22Rv1 (cell line): ENCODE measurements around the gene TCEA2.

ENCODE experiments used
- H3K27ac ChIP-seq: fragments of 450-650 bp; 2 replicates; pipeline ENCODE4 v1.5.1; 2017
- ZFX ChIP-seq: fragments of 450-650 bp; IDR thresholded peaks from 2 replicates; pipeline ENCODE4 v1.6.1; 2017; ENCODE audit warnings: antibody characterized with exemption, borderline replicate concordance
- TF ChIP-seq, protein P1 (sequence below): fragments of 450-650 bp; IDR thresholded peaks from 2 replicates; pipeline ENCODE4 v1.5.1; 2017; ENCODE audit warnings: mild to moderate bottlenecking

TCEA2 gene

DNA sequence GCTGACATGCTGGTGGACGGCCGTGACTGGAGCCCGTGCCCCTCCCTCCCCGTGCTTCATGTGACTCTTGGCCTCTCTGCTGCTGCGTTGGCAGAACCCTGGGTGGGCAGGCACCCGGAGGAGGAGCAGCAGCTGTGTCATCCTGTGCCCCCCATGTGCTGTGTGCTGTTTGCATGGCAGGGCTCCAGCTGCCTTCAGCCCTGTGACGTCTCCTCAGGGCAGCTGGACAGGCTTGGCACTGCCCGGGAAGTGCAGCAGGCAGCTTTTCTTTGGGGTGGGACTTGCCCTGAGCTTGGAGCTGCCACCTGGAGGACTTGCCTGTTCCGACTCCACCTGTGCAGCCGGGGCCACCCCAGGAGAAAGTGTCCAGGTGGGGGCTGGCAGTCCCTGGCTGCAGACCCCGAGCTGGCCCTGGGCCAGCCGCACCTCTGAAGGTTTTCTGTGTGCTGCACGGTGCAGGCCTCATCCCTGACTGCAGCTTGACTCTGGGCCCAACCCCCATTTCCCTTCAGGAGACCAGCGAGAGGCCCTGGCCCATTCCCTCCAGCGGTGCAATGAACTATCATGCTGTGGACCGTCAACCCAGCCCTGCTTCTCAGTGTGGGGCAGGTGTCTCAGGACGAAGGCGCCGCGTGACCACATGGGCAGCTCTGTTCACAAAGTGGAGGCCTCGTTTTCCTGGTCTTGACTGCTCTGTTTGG is 36.2 kb downstream of the TCEA2 start:
- no peak overlapping the region for H3K27ac ChIP-seq
- TF ChIP-seq, protein P1, sequence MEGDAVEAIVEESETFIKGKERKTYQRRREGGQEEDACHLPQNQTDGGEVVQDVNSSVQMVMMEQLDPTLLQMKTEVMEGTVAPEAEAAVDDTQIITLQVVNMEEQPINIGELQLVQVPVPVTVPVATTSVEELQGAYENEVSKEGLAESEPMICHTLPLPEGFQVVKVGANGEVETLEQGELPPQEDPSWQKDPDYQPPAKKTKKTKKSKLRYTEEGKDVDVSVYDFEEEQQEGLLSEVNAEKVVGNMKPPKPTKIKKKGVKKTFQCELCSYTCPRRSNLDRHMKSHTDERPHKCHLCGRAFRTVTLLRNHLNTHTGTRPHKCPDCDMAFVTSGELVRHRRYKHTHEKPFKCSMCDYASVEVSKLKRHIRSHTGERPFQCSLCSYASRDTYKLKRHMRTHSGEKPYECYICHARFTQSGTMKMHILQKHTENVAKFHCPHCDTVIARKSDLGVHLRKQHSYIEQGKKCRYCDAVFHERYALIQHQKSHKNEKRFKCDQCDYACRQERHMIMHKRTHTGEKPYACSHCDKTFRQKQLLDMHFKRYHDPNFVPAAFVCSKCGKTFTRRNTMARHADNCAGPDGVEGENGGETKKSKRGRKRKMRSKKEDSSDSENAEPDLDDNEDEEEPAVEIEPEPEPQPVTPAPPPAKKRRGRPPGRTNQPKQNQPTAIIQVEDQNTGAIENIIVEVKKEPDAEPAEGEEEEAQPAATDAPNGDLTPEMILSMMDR = no peak

DNA sequence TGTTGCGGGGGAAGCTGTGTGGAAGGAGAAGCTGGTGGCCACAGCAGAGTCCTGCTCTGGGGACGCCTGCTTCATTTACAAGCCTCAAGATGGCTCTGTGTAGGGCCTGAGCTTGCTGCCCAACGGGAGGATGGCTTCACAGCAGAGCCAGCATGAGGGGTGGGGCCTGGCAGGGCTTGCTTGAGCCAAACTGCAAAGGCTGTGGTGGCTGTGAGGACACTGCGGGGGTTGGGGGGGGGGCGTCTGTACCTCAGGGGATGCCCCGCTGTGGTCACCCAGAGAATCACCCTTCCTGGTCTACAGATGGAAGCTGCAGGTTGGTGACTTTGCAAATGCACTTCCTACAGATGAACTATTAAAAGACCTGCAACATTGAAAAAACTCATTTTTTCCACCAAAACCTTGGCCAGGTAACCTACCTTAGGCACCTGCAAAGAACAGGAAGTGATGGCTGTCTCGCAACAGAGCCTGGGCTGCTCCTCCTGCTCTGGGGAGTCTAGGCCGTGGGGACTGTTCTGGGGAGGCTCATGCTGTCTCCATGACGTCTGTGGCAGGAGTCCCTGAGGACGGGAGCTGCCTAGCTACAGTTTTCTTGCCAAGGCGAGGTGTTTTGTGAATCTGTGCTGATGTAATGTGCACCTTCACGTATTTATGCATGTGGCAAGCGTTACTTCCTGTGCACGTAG is 37.0 kb downstream of the TCEA2 start:
- H3K27ac ChIP-seq = no peak overlapping the region
- TF ChIP-seq, protein P1 = no peak
- TF ChIP-seq ZFX = no peak

DNA sequence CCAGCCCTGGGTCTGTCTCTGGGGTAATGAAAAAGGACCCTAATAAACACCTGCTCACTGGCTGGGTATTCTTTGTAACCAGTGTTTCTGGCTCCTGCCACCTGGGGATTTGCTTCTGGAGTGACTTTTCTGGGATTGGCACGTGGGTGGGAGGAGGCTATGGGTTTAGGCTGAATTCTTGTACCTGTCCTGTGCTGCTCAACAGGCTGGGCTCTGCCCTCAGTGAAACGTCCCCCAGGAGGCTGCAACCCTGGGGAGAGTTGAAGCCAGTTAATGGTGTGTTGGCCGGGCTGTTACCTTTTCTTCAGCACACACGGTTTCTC is 37.5 kb downstream of the TCEA2 start:
- no peak overlapping the region for H3K27ac ChIP-seq
- TF ChIP-seq ZFX = no peak
- TF ChIP-seq, protein P1 = no peak

DNA sequence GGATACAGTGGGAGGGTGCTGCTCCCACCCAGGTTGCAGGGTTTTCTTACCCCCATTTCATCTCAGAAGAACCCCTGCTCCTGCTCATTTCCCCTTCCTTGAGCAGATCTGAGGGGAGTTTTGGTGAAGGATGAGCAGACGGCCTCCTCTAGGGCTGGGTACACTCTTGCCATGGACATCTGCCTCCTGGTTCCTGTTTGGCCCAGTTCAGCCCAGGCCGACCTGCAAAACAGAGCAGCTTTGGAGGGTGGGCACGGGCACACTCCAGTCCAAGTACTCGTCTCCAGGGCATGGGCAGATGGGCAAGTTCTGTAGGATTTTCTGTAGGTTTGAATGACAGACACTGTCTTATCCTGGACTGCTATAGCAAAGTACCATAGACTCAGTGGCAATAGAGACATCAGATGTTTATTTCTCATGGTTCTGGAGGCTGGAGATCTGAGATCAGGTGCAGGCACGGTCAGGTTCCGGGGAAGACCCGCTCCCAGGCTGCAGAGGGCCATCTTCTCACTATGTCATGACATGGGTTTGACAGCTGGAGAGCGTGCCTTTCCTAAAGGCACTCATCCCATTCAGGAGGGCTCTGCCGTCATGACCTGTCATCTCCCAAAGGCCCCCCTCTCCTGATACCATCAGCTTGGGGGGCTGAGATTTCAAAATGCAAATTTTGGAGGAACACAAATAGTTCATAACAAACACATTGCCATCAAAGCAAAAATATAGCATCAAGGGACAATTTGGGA is 38.1 kb downstream of the TCEA2 start:
- no peak for TF ChIP-seq ZFX
- TF ChIP-seq, protein P1 = no peak
- H3K27ac ChIP-seq = no peak overlapping the region

DNA sequence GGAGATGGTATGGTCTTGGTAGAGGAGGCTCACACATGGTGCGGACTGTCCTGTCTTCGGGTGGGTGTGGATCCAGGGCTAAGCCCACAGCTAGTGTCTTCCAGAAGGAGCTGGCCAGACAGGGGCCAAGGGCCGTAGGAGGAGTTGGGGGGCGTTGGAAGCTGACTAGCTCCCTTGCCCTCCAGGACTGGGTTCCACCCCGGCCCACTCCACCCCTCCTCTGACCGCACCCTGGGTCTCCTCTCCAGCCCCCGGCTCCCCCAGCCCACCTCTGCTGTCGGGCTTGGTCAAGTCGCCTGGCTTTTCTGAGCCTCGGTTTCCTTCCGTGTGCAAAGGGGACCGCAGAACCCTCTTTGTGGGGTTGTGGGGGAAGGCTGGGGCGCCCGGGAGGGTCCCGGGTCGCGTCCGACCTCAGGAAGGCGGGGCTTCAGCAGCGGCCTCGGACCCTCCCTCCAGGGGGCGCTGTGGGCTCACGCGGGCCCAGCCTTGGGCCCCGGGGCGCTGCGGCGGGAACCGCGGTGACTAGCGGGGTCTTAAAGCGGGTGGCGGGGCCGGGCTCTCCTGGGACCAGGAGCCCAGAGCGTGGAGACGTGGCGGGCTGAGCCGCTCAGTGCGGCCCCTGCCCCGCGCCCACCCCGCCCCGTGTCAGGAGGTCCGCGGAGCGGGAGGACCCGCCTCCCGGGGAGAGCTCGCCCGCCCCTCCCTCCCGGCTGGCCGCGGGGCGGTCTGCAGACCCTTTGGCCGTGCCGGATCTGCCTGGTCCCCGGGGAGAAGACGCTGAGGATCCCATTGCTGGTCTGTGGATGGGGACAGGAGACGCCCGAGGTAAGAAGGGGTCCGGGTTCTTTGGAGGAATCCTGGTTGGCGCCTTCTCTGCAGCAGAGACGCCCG is 39.0 kb downstream of the TCEA2 start:
- TF ChIP-seq, protein P1 = peak; percentile 93
- no peak for TF ChIP-seq ZFX
- no peak overlapping the region for H3K27ac ChIP-seq

DNA sequence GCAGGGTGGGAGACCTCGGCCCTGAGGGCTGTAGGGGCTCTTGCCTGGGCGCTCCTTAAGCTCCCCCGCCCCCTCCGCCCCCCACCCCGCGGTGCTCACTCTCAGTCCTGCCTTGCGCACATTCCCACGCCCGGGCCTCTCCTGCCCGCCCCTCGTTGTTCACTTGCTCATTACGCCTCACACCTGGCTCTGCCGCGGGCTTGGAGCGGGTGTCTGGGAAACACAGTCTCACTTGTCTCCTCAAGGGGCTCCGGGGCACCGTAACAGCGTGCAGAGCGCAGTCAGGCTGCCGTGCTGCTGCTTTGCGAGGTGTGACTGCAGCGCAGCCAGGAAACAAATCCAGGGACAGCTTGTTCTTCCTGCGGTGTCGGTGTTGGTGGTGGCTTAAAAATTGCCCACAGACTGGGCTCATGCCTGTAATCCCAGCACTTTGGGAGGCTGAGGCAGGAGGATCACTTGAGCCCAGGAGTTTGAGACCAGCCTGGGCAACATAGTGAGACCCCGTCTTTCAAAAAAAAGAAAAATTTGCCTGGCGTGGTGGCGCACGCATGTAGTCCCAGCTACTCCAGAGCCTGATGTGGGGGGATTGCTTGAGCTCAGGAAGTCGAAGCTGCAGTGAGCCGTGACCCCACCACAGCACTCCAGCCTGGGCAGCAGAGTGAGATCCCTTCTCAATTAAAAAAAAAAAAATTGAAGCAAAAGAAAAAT is 39.8 kb downstream of the TCEA2 start:
- TF ChIP-seq, protein P1 = no peak
- no peak for TF ChIP-seq ZFX
- no peak overlapping the region for H3K27ac ChIP-seq
